Measurements from ENCODE around the gene KLRF2. TPM values are rescaled to one million over a fixed set of nuclear protein-coding genes. Genes with fewer than 3 reads are reported as not detected.

The KLRF2 gene
- total RNA-seq, 1 experiment from 2014 or later = not detected

- Histone ChIP-seq H3K36me3 (ENCODE audit: low read depth, low read length) (no peaks in the 10 kb centered on the region), H4K20me1 (ENCODE audit: low read length) (no peaks in the 10 kb centered on the region), H3K27me3 (ENCODE audit: low read length) (peaks cover 3% of the 10 kb centered on the region; the same call in 1 of the 2 replicates), H3K27ac (ENCODE audit: low read length) (no peak overlapping the region), H3K4me3 (ENCODE audit: low read length) (no peak overlapping the region), H3K9me2 (replicated peaks; ENCODE audit: low read length) (no peaks in the 10 kb centered on the region), H3F3A (ENCODE audit: low read length, unreplicated experiment) (no peaks in the 10 kb centered on the region), H3K4me1 (ENCODE audit: insufficient read depth, low read length) (no peaks in the 10 kb centered on the region), H2AFZ (ENCODE audit: low read length) (no peak overlapping the region), H3K79me2 (ENCODE audit: low read length) (no peaks in the 10 kb centered on the region), H3K4me2 (ENCODE audit: low read length) (no peak overlapping the region), H3K9ac (ENCODE audit: low read length) (no peak overlapping the region), H3K9me3 (ENCODE audit: low read length) (no peaks in the 10 kb centered on the region)
- intact Hi-C loops (cut with micrococcal nuclease) = no loop called here
- ChIA-PET POLR2A (ENCODE audit: unreplicated experiment) (no interaction called here), CTCF (no interaction called here)
- no peak for ATAC-seq
- BruUV-seq (replicated peaks) = no TSS peak
- no peak for DNase-seq
- TF ChIP-seq CTCF (conservative IDR thresholded peaks at IDR 0.05; ENCODE audit: low read depth, low read length) = no peak
- no peak for TF ChIP-seq EZH2phosphoT487 (IDR thresholded peaks at IDR 0.05; ENCODE audit: borderline replicate concordance, low read length)
- TF ChIP-seq EZH2 (IDR thresholded peaks at IDR 0.05; ENCODE audit: low read length, unreplicated experiment) = no peak
Measured at GRCh38 chr12:9899209-9899608, 17.9 kb downstream of the KLRF2 start.

GRCh38 chr12:9900930-9901329, 19.6 kb downstream of the KLRF2 start:
- DNase-seq (no peak), ATAC-seq (no peak)
- Histone ChIP-seq H4K20me1 (ENCODE audit: low read length) (no peaks in the 10 kb centered on the region), H3K27me3 (ENCODE audit: low read length) (no peaks in the 10 kb centered on the region; the same call in 1 of the 2 replicates), H3K36me3 (ENCODE audit: low read depth, low read length) (no peaks in the 10 kb centered on the region), H3K27ac (ENCODE audit: low read length) (no peak overlapping the region), H3K9ac (ENCODE audit: low read length) (no peak overlapping the region), H3K79me2 (ENCODE audit: low read length) (no peaks in the 10 kb centered on the region), H3K4me3 (ENCODE audit: low read length) (no peak overlapping the region), H3K4me1 (ENCODE audit: insufficient read depth, low read length) (no peaks in the 10 kb centered on the region), H3K9me2 (replicated peaks; ENCODE audit: low read length) (no peaks in the 10 kb centered on the region), H2AFZ (ENCODE audit: low read length) (no peak overlapping the region), H3K4me2 (ENCODE audit: low read length) (no peak overlapping the region), H3F3A (ENCODE audit: low read length, unreplicated experiment) (no peaks in the 10 kb centered on the region), H3K9me3 (ENCODE audit: low read length) (no peaks in the 10 kb centered on the region)
- ChIA-PET POLR2A (ENCODE audit: unreplicated experiment) (no interaction called here), CTCF (no interaction called here)
- intact Hi-C loops (cut with micrococcal nuclease) = no loop called here
- TF ChIP-seq EZH2 (IDR thresholded peaks at IDR 0.05; ENCODE audit: low read length, unreplicated experiment) (no peak), EZH2phosphoT487 (IDR thresholded peaks at IDR 0.05; ENCODE audit: borderline replicate concordance, low read length) (no peak), CTCF (conservative IDR thresholded peaks at IDR 0.05; ENCODE audit: low read depth, low read length) (no peak)
- BruUV-seq (replicated peaks) = no TSS peak

- Histone ChIP-seq H3K4me3 (ENCODE audit: low read length) (no peak overlapping the region), H3K9ac (ENCODE audit: low read length) (no peak overlapping the region), H3K27me3 (ENCODE audit: low read length) (peaks cover 11% of the 10 kb centered on the region), H3K9me3 (ENCODE audit: low read length) (no peaks in the 10 kb centered on the region), H3K27ac (ENCODE audit: low read length) (no peak overlapping the region), H3K79me2 (ENCODE audit: low read length) (no peaks in the 10 kb centered on the region), H3K4me1 (ENCODE audit: insufficient read depth, low read length) (no peaks in the 10 kb centered on the region), H3K9me2 (replicated peaks; ENCODE audit: low read length) (no peaks in the 10 kb centered on the region), H2AFZ (ENCODE audit: low read length) (no peak overlapping the region), H3F3A (ENCODE audit: low read length, unreplicated experiment) (no peaks in the 10 kb centered on the region), H3K4me2 (ENCODE audit: low read length) (no peak overlapping the region), H4K20me1 (ENCODE audit: low read length) (no peaks in the 10 kb centered on the region), H3K36me3 (ENCODE audit: low read depth, low read length) (no peaks in the 10 kb centered on the region)
- ATAC-seq (no peak), DNase-seq (no peak)
- ChIA-PET POLR2A (ENCODE audit: unreplicated experiment) (no interaction called here), CTCF (no interaction called here)
- TF ChIP-seq EZH2phosphoT487 (IDR thresholded peaks at IDR 0.05; ENCODE audit: borderline replicate concordance, low read length) = no peak
- TF ChIP-seq CTCF (conservative IDR thresholded peaks at IDR 0.05; ENCODE audit: low read depth, low read length) = no peak
- no peak for TF ChIP-seq EZH2 (IDR thresholded peaks at IDR 0.05; ENCODE audit: low read length, unreplicated experiment)
- BruUV-seq (replicated peaks) = no TSS peak
- intact Hi-C loops (cut with micrococcal nuclease) = no loop called here
Measured at GRCh38 chr12:9902539-9903228, 21.4 kb downstream of the KLRF2 start.
